Mesothelial cell of epicardium (in vitro differentiated cells): ENCODE measurements around the gene HSBP1. TPM values are rescaled to one million over a fixed set of nuclear protein-coding genes. Genes with fewer than 3 reads are reported as not detected.

Source experiments
- DNase-seq, 2 experiments: peaks; one replicate each; pipeline ENCODE4 v3.0.0; 2021; ENCODE audit warnings: low spot score in 2 of 2; ENCODE audit not compliant: unreplicated experiment in 2 of 2
- H3K27ac Mint-ChIP-seq: 2 replicates; pipeline ENCODE4 v1.8.0; 2021; ENCODE audit warnings: mixed read lengths
- H3K27me3 Mint-ChIP-seq: 2 replicates; pipeline ENCODE4 v1.8.0; 2021; ENCODE audit warnings: low read depth, mixed read lengths
- H3K36me3 Mint-ChIP-seq: 2 replicates; pipeline ENCODE4 v1.8.0; 2021; ENCODE audit warnings: mixed read lengths
- H3K4me1 Mint-ChIP-seq: 2 replicates; pipeline ENCODE4 v1.8.0; 2021; ENCODE audit warnings: mixed read lengths
- H3K4me3 Mint-ChIP-seq: 2 replicates; pipeline ENCODE4 v1.8.0; 2021; ENCODE audit warnings: mild to moderate bottlenecking, moderate library complexity, mixed read lengths
- H3K9me3 Mint-ChIP-seq: 2 replicates; pipeline ENCODE4 v1.8.0; 2021; ENCODE audit warnings: mixed read lengths
- total RNA-seq: library from RNA; stranded (reverse); gene quantifications from 3 replicates; pipeline ENCODE4 v1.2.1, GENCODE V29; 2021
- TF ChIP-seq, protein P1 (sequence below): fragments of 200-600 bp; sonication (generic); IDR thresholded peaks from one replicate; pipeline ENCODE4 v1.5.0; 2021; ENCODE audit warnings: antibody characterized with exemption; ENCODE audit not compliant: unreplicated experiment

HSBP1 gene
- 137 to 139 TPM (median 138 TPM) in 3 replicates for total RNA-seq

DNA sequence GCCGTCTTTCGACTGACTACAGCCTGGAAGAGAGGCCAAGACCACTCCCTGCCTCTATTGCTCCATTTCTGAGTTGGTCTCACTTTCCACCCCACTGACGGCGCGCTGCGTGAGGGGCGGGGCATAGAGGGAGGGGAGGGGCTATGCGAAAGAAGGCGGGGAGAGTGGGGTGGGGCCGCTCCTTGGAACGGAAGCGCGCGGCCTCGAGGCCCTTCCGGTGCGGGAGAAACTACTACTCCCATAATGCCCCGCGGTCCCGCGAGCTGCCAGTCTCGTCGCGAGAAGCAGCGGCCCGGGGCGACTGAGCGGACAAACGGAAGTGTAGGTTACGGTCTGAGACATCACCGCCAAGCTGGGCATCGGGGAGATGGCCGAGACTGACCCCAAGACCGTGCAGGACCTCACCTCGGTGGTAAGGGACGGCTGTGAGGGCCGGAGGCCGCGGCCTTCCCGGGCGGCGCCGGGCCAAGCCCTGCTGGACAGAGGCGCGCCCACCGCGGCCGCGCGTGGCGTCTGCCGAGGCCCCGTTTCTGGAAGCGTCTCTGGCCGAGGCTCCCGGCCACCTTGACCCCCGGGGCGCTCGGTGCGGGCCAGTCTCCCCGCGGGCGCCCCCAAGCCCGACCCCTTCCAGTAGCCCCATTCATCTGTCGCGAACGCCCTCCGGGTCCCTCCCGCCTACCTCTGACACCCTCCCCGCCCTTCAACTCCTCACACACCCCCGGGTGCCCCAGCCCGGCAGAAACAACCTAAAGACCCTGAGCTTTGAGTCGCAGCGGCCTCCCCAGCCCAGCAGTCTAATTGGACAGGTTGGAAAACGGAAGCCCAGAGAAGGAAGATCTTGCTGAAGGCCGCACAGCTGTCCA is at the start of gene HSBP1:
Gene HSBP1 (plus strand): TSS at position 269 of the 863 bp plus-strand sequence. CDS start 99 bp downstream, at position 368.
- Mint-ChIP-seq H3K4me1 (peaks cover 22% of the 10 kb centered on the region), H3K27me3 (peaks cover 8% of the 10 kb centered on the region), H3K4me3 (peak within 1 kb of the TSS; percentile 97), H3K27ac (peak within 1 kb of the TSS; percentile 95), H3K9me3 (no peaks in the 10 kb centered on the region), H3K36me3 (peaks cover 7% of the 10 kb centered on the region)
- TF ChIP-seq, protein P1, sequence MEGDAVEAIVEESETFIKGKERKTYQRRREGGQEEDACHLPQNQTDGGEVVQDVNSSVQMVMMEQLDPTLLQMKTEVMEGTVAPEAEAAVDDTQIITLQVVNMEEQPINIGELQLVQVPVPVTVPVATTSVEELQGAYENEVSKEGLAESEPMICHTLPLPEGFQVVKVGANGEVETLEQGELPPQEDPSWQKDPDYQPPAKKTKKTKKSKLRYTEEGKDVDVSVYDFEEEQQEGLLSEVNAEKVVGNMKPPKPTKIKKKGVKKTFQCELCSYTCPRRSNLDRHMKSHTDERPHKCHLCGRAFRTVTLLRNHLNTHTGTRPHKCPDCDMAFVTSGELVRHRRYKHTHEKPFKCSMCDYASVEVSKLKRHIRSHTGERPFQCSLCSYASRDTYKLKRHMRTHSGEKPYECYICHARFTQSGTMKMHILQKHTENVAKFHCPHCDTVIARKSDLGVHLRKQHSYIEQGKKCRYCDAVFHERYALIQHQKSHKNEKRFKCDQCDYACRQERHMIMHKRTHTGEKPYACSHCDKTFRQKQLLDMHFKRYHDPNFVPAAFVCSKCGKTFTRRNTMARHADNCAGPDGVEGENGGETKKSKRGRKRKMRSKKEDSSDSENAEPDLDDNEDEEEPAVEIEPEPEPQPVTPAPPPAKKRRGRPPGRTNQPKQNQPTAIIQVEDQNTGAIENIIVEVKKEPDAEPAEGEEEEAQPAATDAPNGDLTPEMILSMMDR, result no peak
- peak; percentile 86 to 89 for DNase-seq

DNA sequence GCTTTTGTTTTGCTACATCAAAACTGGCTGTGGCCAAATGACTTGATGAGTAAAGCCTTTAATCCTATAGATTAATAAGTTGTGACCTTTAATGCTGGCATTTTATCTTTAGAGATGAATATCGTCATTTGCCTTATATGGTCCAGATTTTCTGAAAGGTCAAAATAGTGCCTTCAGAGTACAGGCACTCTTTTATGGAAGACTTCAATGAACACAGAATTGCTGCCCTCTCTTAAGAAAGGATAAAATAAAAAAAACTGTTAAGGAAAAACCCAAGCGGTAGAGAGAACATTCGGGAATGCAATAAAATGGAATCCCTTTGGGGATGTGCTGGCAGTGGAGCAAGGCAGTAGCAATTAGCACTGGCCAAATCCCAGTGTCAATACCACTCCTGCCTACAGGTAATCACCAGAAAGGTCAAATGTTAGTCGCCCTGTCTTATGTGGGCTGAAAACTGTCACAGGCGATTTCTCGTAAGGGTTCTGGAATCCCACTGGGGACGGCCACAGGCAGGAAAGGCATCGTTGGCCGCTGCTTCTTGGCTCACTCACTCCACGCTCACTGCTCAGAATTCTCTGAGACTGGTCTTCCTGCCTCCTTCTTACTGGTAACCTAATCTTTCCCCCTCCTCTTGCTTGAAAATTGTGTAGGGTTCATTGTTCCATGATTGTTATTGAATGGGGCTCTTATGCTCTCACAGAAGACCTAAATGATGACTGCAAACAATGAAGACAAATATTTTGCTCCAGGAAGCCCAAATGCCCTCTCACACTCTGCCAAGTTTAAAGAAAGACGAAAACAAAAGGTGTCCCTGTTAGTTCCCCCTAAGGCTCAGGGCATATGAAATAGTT is 45.4 kb upstream of the HSBP1 start:
- H3K9me3 Mint-ChIP-seq, result peaks cover 8% of the 10 kb centered on the region
- no peak overlapping the region for H3K27ac Mint-ChIP-seq
- no peaks in the 10 kb centered on the region for H3K36me3 Mint-ChIP-seq
- TF ChIP-seq, protein P1, result no peak
- H3K27me3 Mint-ChIP-seq, result peaks cover 12% of the 10 kb centered on the region
- no peak overlapping the region for H3K4me3 Mint-ChIP-seq
- H3K4me1 Mint-ChIP-seq, result no peaks in the 10 kb centered on the region
- no peak for DNase-seq

DNA sequence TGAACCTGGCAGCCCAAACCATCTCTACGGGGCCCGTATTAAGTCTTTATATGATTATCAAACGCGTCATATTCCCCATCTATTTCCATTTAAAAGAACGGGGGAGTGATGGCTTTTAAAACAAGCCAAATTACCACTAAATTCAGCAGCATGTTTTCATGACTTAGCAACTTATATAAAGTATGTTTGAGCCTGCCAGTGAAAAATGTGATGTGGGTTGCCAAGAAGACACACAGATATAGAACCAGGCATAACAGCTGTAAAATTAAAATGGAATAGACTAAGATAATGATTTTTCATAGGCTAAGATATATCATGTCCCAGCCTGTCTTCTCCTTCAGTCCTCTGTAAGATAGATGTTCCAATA is 44.8 kb upstream of the HSBP1 start:
- Mint-ChIP-seq H3K4me3 (no peak overlapping the region), H3K9me3 (peaks cover 8% of the 10 kb centered on the region), H3K27me3 (peaks cover 12% of the 10 kb centered on the region), H3K4me1 (no peaks in the 10 kb centered on the region), H3K27ac (no peak overlapping the region), H3K36me3 (no peaks in the 10 kb centered on the region)
- DNase-seq, result no peak
- TF ChIP-seq, protein P1, result no peak

DNA sequence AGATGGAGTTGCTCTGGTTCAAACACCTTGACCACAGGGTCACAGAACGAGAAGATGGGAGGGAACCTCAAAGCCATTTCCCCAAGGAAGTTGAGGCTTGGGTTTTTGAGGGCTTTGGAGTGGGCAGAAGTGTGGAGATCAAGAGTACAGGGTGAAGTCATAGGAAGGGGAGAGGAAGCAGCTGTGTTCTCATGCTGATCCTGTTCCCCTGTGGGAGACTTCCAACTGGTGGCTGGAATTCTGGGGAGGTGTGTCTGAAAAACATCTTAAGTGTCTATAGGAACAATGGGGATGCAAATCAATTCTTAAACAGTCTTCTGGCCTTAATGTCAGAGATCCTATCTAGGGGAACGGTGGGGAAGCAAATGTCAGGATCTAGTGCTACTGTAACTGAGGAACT is 38.8 kb upstream of the HSBP1 start:
- TF ChIP-seq, protein P1, result no peak
- no peak for DNase-seq
- Mint-ChIP-seq H3K9me3 (no peaks in the 10 kb centered on the region), H3K27me3 (peaks cover 15% of the 10 kb centered on the region), H3K4me1 (no peaks in the 10 kb centered on the region), H3K36me3 (no peaks in the 10 kb centered on the region), H3K27ac (no peak overlapping the region), H3K4me3 (no peak overlapping the region)

DNA sequence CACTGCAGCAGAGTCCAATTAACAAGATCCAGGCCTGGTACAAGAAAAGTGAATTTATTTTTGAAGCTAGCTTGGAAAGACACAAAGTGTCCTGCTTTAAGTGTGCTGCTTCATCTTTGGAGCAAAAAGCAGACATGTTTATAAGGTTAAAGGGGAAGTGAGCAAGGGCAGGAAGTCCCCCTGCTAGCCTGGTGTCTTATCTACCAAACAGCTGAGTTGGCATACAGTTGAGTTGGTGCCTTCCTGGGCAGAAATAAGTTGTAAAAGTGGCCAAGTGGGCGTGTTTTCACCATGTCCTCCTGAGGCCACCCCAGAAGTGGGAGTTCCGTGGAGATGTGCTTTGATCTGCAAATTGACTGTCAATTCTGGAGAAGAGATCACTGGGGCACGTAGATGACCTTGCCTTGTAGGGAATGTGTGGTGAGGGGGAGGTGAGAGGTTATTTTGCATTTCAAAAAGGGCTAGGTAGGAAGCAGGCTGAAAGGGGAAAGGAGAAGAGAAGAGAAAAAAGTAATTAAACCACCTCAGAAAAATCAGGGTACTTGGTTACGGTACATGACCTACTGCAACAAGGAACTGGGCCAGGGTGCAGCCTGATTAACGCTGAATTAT is 38.3 kb upstream of the HSBP1 start:
- H3K4me3 Mint-ChIP-seq, result no peak overlapping the region
- DNase-seq, result no peak
- no peaks in the 10 kb centered on the region for H3K36me3 Mint-ChIP-seq

More for the DNA sequence above, 38.3 kb upstream of the HSBP1 start:
- Mint-ChIP-seq H3K9me3 (no peaks in the 10 kb centered on the region), H3K27ac (no peak overlapping the region), H3K4me1 (no peaks in the 10 kb centered on the region), H3K27me3 (peaks cover 15% of the 10 kb centered on the region)
- TF ChIP-seq, protein P1, result no peak
